SK-N-SH (cell line): ENCODE measurements around the gene MTCH1. TPM values are rescaled to one million over a fixed set of nuclear protein-coding genes. Genes with fewer than 3 reads are reported as not detected.

ENCODE experiments used
- CTCF ChIA-PET: fragments of 300-600, 350-600 bp; formaldehyde crosslinking; extraction: SDS; loops from one replicate; lab custom pipeline; 2021; lab: Yijun Ruan, JAX
- POLR2A ChIA-PET: fragments of 350-600 bp; sonication (Branson Sonifier 250); formaldehyde crosslinking; extraction: SDS; loops from one replicate; lab custom pipeline; 2020; ENCODE audit warnings: antibody characterized with exemption, inconsistent platforms; lab: Yijun Ruan, JAX
- DNase-seq: peaks from one replicate; pipeline ENCODE4 v3.0.0; 2012
- H2AFZ ChIP-seq: fragments of 200-600 bp; sonication (generic); 2 replicates; pipeline ENCODE4 v1.8.1; 2016; ENCODE audit warnings: antibody characterized with exemption, mild to moderate bottlenecking, low read depth
- H3F3A ChIP-seq: fragments of 200-600 bp; sonication (generic); replicated peaks from 2 replicates; pipeline ENCODE3; 2016; ENCODE audit warnings: antibody characterized with exemption, mild to moderate bottlenecking; ENCODE audit not compliant: insufficient read depth
- H3K27ac ChIP-seq, 2 experiments: fragments of 200-500 bp in 1 of 2; fragments of 200-600 bp in 1 of 2; sonication (Bioruptor generic) in 1 of 2; sonication (generic), shearing (Covaris generic) in 1 of 2; 2 replicates each; pipeline versions ENCODE4 v1.5.1 to v1.6.1; 2014 to 2016; ENCODE audit warnings: low read depth in 2 of 2, inconsistent platforms in 1 of 2, low read length in 1 of 2, mild to moderate bottlenecking in 1 of 2, mixed read lengths in 1 of 2
- H3K27me3 ChIP-seq: fragments of 200-600 bp; sonication (generic), shearing (Covaris generic); 2 replicates; pipeline ENCODE4 v1.6.1; 2016; ENCODE audit warnings: mixed run types; ENCODE audit not compliant: insufficient read depth
- H3K36me3 ChIP-seq, 2 experiments: fragments of 200-500 bp in 1 of 2; fragments of 200-600 bp in 1 of 2; sonication (Bioruptor generic) in 1 of 2; sonication (generic) in 1 of 2; replicated peaks in 1 of 2; 2 replicates each; pipeline versions ENCODE3 to v1.5.1; 2014 to 2016; ENCODE audit warnings: low read length in 1 of 2, mild to moderate bottlenecking in 1 of 2; ENCODE audit not compliant: insufficient read depth in 2 of 2, control insufficient read depth in 1 of 2
- H3K4me1 ChIP-seq, 2 experiments: fragments of 200-500 bp in 1 of 2; fragments of 200-600 bp in 1 of 2; sonication (Bioruptor generic) in 1 of 2; sonication (generic), shearing (Covaris generic) in 1 of 2; 2 replicates each; pipeline versions ENCODE4 v1.5.1 to v1.6.1; 2014 to 2016; ENCODE audit warnings: low read depth in 1 of 2, low read length in 1 of 2, mixed run types in 1 of 2; ENCODE audit not compliant: insufficient read depth in 2 of 2, control insufficient read depth in 1 of 2
- H3K4me2 ChIP-seq: fragments of 200-600 bp; sonication (generic), shearing (Covaris generic); 2 replicates; pipeline ENCODE4 v1.6.1; 2017; ENCODE audit warnings: mixed run types
- H3K4me3 ChIP-seq, 2 experiments: fragments of 200-500 bp in 1 of 2; fragments of 200-600 bp in 1 of 2; sonication (Bioruptor generic) in 1 of 2; sonication (generic), shearing (Covaris generic) in 1 of 2; 2 replicates each; pipeline versions ENCODE4 v1.5.1 to v1.8.1; 2014 to 2016; ENCODE audit warnings: low read depth in 2 of 2, inconsistent platforms in 1 of 2, low read length in 1 of 2, mild to moderate bottlenecking in 1 of 2, mixed read lengths in 1 of 2, moderate library complexity in 1 of 2
- H3K79me2 ChIP-seq: fragments of 200-600 bp; sonication (generic); 2 replicates; pipeline ENCODE4 v1.8.1; 2017; ENCODE audit warnings: mild to moderate bottlenecking; ENCODE audit not compliant: insufficient read depth
- H3K9ac ChIP-seq: fragments of 200-600 bp; sonication (generic); 2 replicates; pipeline ENCODE4 v1.6.1; 2017; ENCODE audit warnings: mixed run types
- H3K9me2 ChIP-seq: fragments of 200-600 bp; sonication (generic); 2 replicates; pipeline ENCODE4 v1.6.1; 2017; ENCODE audit warnings: mixed run types
- H3K9me3 ChIP-seq: fragments of 200-600 bp; sonication (generic); 2 replicates; pipeline ENCODE4 v1.6.1; 2017; ENCODE audit warnings: mixed run types, mild to moderate bottlenecking, moderate library complexity
- H4K20me1 ChIP-seq: fragments of 200-600 bp; sonication (generic); 2 replicates; pipeline ENCODE4 v1.6.1; 2017; ENCODE audit warnings: mild to moderate bottlenecking, mixed run types; ENCODE audit not compliant: insufficient read depth
- CHD2 ChIP-seq: fragments of 150-350 bp; IDR thresholded peaks from 2 replicates; pipeline ENCODE4 v1.6.1; 2018; ENCODE audit warnings: low read length; ENCODE audit not compliant: partially characterized antibody
- ELF1 ChIP-seq: IDR thresholded peaks from 2 replicates; pipeline ENCODE4 v1.4.0; 2012
- FOSL2 ChIP-seq: IDR thresholded peaks from 2 replicates; pipeline ENCODE4 v1.4.0; 2012; ENCODE audit warnings: low read depth, mild to moderate bottlenecking, moderate library complexity, borderline replicate concordance
- JUND ChIP-seq: IDR thresholded peaks from 2 replicates; pipeline ENCODE4 v1.4.0; 2012
- MEF2A ChIP-seq: IDR thresholded peaks from 2 replicates; pipeline ENCODE4 v1.4.0; 2012; ENCODE audit warnings: low read depth, borderline replicate concordance
- MXI1 ChIP-seq: IDR thresholded peaks from 2 replicates; pipeline ENCODE4 v1.6.1; 2012; ENCODE audit warnings: mild to moderate bottlenecking, low read depth, low read length, improper control_type of control experiment
- NFIC ChIP-seq: IDR thresholded peaks from 2 replicates; pipeline ENCODE4 v1.4.0; 2012; ENCODE audit warnings: borderline replicate concordance
- POLR2AphosphoS5 ChIP-seq: IDR thresholded peaks from 2 replicates; pipeline ENCODE4 v1.6.1; 2012; ENCODE audit warnings: low read depth, low read length
- RCOR1 ChIP-seq: fragments of 150-350 bp; IDR thresholded peaks from 2 replicates; pipeline ENCODE4 v1.6.1; 2017; ENCODE audit warnings: antibody characterized with exemption, low read length
- RXRA ChIP-seq: IDR thresholded peaks from 2 replicates; pipeline ENCODE4 v1.4.0; 2012; ENCODE audit warnings: low read depth, mild to moderate bottlenecking, borderline replicate concordance
- SIN3A ChIP-seq: IDR thresholded peaks from 2 replicates; pipeline ENCODE4 v1.6.1; 2012; ENCODE audit warnings: low read depth, mild to moderate bottlenecking, low read length, moderate library complexity, borderline replicate concordance
- TAF1 ChIP-seq: IDR thresholded peaks from 2 replicates; pipeline ENCODE4 v1.6.1; 2012; ENCODE audit warnings: low read depth, mild to moderate bottlenecking, low read length, moderate library complexity, borderline replicate concordance
- TCF12 ChIP-seq: IDR thresholded peaks from 2 replicates; pipeline ENCODE4 v1.4.0; 2012
- WGBS: methylation state at CpG from one replicate; pipeline ENCODE4 v1.1.6; 2017; ENCODE audit warnings: low lambda C conversion rate; 5-methylcytosine and 5-hydroxymethylcytosine counted together
- polyA plus RNA-seq, 3 experiments: library from polyadenylated mRNA; depleted of rRNA; stranded (reverse); fragments of >200 nt; gene quantifications; 2 replicates each; pipeline ENCODE4 v1.2.3, GENCODE V29; 2012
- TF ChIP-seq, protein P1 (sequence below): IDR thresholded peaks from 2 replicates; pipeline ENCODE4 v1.6.1; 2012; ENCODE audit warnings: mild to moderate bottlenecking, low read depth, low read length, moderate library complexity
- TF ChIP-seq, protein P2 (sequence below): IDR thresholded peaks from 2 replicates; pipeline ENCODE4 v1.4.0; 2012; ENCODE audit warnings: low read depth

Gene MTCH1
- polyA plus RNA-seq, 1 of the 3 experiments (the other 2 are of a cell fraction), result 151 TPM

DNA sequence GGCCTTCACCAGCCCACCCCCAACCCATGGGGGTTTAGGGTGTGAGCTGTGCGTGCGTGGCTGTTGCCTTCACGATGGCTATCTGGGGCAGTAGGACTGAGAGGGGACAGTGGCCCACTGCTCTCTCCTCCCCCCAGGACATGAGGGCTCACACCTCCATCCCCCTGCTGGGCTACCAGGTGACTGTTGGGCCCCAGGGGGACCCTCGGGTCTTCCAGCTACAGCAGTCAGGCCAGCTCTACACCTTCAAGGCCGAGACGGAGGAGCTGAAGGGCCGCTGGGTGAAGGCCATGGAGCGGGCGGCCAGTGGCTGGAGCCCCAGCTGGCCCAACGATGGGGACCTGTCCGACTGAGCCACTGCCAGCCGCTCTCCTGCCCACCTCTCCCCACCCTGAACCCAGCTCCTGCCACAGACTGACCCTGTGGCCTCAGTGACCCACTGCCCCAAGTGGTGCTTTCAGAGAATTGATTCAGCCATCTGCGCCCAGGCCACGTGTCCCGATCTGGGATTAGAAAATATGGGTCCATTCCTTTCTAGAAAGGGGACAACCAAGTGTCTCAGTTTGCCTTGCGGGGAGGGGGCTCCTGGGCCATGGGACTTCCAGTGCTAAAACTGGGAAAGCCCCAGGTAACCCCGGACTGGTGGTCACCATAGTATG lies 41.9 kb upstream of the MTCH1 start (continued):
- TF ChIP-seq, protein P1, sequence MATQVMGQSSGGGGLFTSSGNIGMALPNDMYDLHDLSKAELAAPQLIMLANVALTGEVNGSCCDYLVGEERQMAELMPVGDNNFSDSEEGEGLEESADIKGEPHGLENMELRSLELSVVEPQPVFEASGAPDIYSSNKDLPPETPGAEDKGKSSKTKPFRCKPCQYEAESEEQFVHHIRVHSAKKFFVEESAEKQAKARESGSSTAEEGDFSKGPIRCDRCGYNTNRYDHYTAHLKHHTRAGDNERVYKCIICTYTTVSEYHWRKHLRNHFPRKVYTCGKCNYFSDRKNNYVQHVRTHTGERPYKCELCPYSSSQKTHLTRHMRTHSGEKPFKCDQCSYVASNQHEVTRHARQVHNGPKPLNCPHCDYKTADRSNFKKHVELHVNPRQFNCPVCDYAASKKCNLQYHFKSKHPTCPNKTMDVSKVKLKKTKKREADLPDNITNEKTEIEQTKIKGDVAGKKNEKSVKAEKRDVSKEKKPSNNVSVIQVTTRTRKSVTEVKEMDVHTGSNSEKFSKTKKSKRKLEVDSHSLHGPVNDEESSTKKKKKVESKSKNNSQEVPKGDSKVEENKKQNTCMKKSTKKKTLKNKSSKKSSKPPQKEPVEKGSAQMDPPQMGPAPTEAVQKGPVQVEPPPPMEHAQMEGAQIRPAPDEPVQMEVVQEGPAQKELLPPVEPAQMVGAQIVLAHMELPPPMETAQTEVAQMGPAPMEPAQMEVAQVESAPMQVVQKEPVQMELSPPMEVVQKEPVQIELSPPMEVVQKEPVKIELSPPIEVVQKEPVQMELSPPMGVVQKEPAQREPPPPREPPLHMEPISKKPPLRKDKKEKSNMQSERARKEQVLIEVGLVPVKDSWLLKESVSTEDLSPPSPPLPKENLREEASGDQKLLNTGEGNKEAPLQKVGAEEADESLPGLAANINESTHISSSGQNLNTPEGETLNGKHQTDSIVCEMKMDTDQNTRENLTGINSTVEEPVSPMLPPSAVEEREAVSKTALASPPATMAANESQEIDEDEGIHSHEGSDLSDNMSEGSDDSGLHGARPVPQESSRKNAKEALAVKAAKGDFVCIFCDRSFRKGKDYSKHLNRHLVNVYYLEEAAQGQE, result no peak
- TF ChIP-seq MXI1 (no peak), ELF1 (no peak), TAF1 (no peak)
- TF ChIP-seq, protein P2, sequence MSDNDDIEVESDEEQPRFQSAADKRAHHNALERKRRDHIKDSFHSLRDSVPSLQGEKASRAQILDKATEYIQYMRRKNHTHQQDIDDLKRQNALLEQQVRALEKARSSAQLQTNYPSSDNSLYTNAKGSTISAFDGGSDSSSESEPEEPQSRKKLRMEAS, result no peak

DNA sequence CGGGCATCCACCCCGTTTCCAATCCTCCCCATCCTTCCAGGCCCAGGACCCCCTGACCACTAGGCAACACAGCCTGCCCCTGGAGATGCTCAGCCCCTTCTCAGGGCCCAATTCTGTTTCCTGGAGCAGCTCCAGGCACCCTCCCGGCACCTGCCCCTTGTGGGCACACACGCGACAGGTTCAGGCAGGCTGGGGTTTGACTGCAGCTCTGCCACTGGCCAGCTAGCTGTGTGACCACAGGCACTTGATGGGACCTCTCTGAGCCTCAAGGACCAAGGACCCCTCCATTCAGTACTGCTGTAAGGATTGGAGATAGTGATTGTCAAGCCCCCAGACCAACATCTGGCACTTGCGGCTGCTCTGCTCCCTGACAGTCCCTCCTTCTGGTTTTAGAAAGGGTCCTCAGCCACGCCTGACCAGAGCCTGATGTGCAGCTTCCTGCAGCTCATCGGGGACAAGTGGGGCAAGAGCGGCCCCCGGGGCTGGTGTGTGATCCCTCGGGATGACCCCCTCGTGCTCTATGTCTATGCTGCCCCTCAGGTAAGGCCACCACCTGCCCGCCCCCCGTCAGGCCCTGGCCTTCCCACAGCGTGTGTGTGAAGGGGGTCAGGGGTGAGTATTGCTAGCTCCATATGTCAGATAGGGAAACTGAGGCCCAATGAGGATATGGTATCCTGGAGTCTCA lies 41.2 kb upstream of the MTCH1 start:
- H2AFZ ChIP-seq, result no peak overlapping the region

More for the DNA sequence above, 41.2 kb upstream of the MTCH1 start:
- Histone ChIP-seq H3K4me2 (no peak overlapping the region), H4K20me1 (no peaks in the 10 kb centered on the region), H3K79me2 (no peaks in the 10 kb centered on the region), H3K4me1 (peaks cover 0 to 5% of the 10 kb centered on the region in 2 experiments; a peak in 2 of 4 replicates), H3K9me3 (no peaks in the 10 kb centered on the region), H3K27ac (no peak overlapping the region), H3K36me3 (no peaks in the 10 kb centered on the region), H3K4me3 (no peak overlapping the region), H3F3A (no peaks in the 10 kb centered on the region), H3K9me2 (no peaks in the 10 kb centered on the region), H3K9ac (no peak overlapping the region), H3K27me3 (no peaks in the 10 kb centered on the region)
- ChIA-PET CTCF (interaction anchor here (0.7 to 36.6 kb wide), 7 partner anchors 3 to 183 kb away, joined by 4 to 678 read pairs (median 418); partner anchors contain the start of gene PIM1), POLR2A (no interaction called here)
- WGBS, result 78% methylated on average over 7 of the region's 15 CpGs
- DNase-seq, result no peak
- no peak for TF ChIP-seq MXI1
- TF ChIP-seq TCF12, result no peak
- TF ChIP-seq SIN3A, result no peak
- TF ChIP-seq, protein P2, result no peak
- TF ChIP-seq NFIC, result no peak
- TF ChIP-seq, protein P1, result no peak
- TF ChIP-seq MEF2A, result no peak
- no peak for TF ChIP-seq RXRA
- TF ChIP-seq POLR2AphosphoS5, result no peak
- TF ChIP-seq FOSL2, result no peak
- TF ChIP-seq RCOR1, result no peak
- no peak for TF ChIP-seq CHD2
- no peak for TF ChIP-seq JUND
- TF ChIP-seq, all 33 proteins: peak for 0
